Muscle of leg (tissue), 11 donors: ENCODE measurements around the gene PRR20G. TPM values are rescaled to one million over a fixed set of nuclear protein-coding genes. Genes with fewer than 3 reads are reported as not detected.

Experiments
- DNase-seq: peaks from one replicate; pipeline ENCODE4 v3.0.0; 2013
- H3K27ac ChIP-seq: one replicate; pipeline ENCODE4 v1.5.1; 2013; ENCODE audit warnings: mild to moderate bottlenecking, low read length, control low read depth
- H3K27me3 ChIP-seq: one replicate; pipeline ENCODE4 v1.6.1; 2013; ENCODE audit warnings: low read length; ENCODE audit not compliant: control insufficient read depth, insufficient read depth
- H3K36me3 ChIP-seq: one replicate; pipeline ENCODE4 v1.6.1; 2013; ENCODE audit warnings: low read length; ENCODE audit not compliant: control insufficient read depth, insufficient read depth
- H3K4me1 ChIP-seq: one replicate; pipeline ENCODE4 v1.6.1; 2013; ENCODE audit warnings: low read length; ENCODE audit not compliant: control insufficient read depth, insufficient read depth
- H3K4me3 ChIP-seq: one replicate; pipeline ENCODE4 v1.5.1; 2013; ENCODE audit warnings: low read length, control low read depth
- H3K9me3 ChIP-seq: replicated peaks from 2 replicates; pipeline ENCODE4 v1.6.1; 2013; ENCODE audit warnings: low read depth, low read length; ENCODE audit not compliant: control insufficient read depth
- WGBS: methylation state at CpG from one replicate; pipeline ENCODE4 v1.1.5; 2013; ENCODE audit warnings: missing lambda C conversion rate; ENCODE audit not compliant: insufficient coverage; 5-methylcytosine and 5-hydroxymethylcytosine counted together
- polyA plus RNA-seq, 8 donors: library from polyadenylated mRNA; unstranded; fragments of 120-200 nt; gene quantifications; one replicate each; pipeline versions ENCODE4 v1.2.1 to v1.2.3, GENCODE V29; 2013; ENCODE audit warnings: inconsistent platforms in 1 of 8, low replicate concordance in 1 of 8; ENCODE audit not compliant: insufficient read length in 8 of 8, insufficient read depth in 1 of 8
- total RNA-seq: library from RNA; stranded (reverse); fragments of 120-200 nt; gene quantifications from one replicate; pipeline ENCODE4 v1.2.4, GENCODE V29; 2013

The PRR20G gene
- total and polyA plus RNA-seq, 9 donors: not detected

GRCh38 chr3:127257351-127257750 is 30.5 kb downstream of the PRR20G start:
- Histone ChIP-seq H3K4me3 (no peak overlapping the region), H3K27me3 (peaks cover 2% of the 10 kb centered on the region), H3K27ac (no peak overlapping the region), H3K4me1 (peaks cover 2% of the 10 kb centered on the region), H3K36me3 (no peaks in the 10 kb centered on the region), H3K9me3 (no peaks in the 10 kb centered on the region)
- WGBS: 83% methylated on average over 5 of the region's 5 CpGs
- no peak for DNase-seq

- 79% methylated on average over 10 of the region's 10 CpGs for WGBS
- H3K4me1 ChIP-seq: peaks cover 6% of the 10 kb centered on the region
Observed at GRCh38 chr3:127256733-127257271, 31.0 kb downstream of the PRR20G start.

GRCh38 chr3:127256138-127256537 is 31.7 kb downstream of the PRR20G start:
- Histone ChIP-seq H3K36me3 (no peaks in the 10 kb centered on the region), H3K9me3 (no peaks in the 10 kb centered on the region), H3K27ac (no peak overlapping the region), H3K4me1 (peaks cover 6% of the 10 kb centered on the region), H3K4me3 (no peak overlapping the region), H3K27me3 (peaks cover 2% of the 10 kb centered on the region)
- 50% methylated on average over 1 of the region's 5 CpGs for WGBS
- no peak for DNase-seq

More at GRCh38 chr3:127256733-127257271, 31.0 kb downstream of the PRR20G start:
- no peaks in the 10 kb centered on the region for H3K36me3 ChIP-seq
- no peak overlapping the region for H3K27ac ChIP-seq
- peaks cover 2% of the 10 kb centered on the region for H3K27me3 ChIP-seq
- no peak overlapping the region for H3K4me3 ChIP-seq
- no peaks in the 10 kb centered on the region for H3K9me3 ChIP-seq
- no peak for DNase-seq

GRCh38 chr3:127255516-127255915 is 32.3 kb downstream of the PRR20G start:
- peaks cover 6% of the 10 kb centered on the region for H3K4me1 ChIP-seq

GRCh38 chr3:127254730-127255129 is 33.1 kb downstream of the PRR20G start:
- Histone ChIP-seq H3K36me3 (no peaks in the 10 kb centered on the region), H3K27ac (no peak overlapping the region), H3K4me3 (no peak overlapping the region), H3K4me1 (peaks cover 6% of the 10 kb centered on the region), H3K27me3 (peaks cover 2% of the 10 kb centered on the region), H3K9me3 (no peaks in the 10 kb centered on the region)
- peak; percentile 24 for DNase-seq
- WGBS: 65% methylated on average over 6 of the region's 9 CpGs

More at GRCh38 chr3:127255516-127255915, 32.3 kb downstream of the PRR20G start:
- H3K27me3 ChIP-seq: peaks cover 2% of the 10 kb centered on the region
- no peak overlapping the region for H3K4me3 ChIP-seq
- no peaks in the 10 kb centered on the region for H3K36me3 ChIP-seq
- H3K27ac ChIP-seq: no peak overlapping the region
- WGBS: 58% methylated on average over 4 of the region's 4 CpGs
- no peaks in the 10 kb centered on the region for H3K9me3 ChIP-seq
- DNase-seq: no peak

GRCh38 chr3:127254033-127254644 is 33.7 kb downstream of the PRR20G start:
- DNase-seq: no peak
- WGBS: 50% methylated on average over 4 of the region's 10 CpGs
- no peak overlapping the region for H3K4me3 ChIP-seq

GRCh38 chr3:127253491-127253890 is 34.4 kb downstream of the PRR20G start:
- WGBS: 81% methylated on average over 7 of the region's 7 CpGs
- Histone ChIP-seq H3K27me3 (peaks cover 2% of the 10 kb centered on the region), H3K4me1 (peaks cover 6% of the 10 kb centered on the region), H3K4me3 (no peak overlapping the region), H3K36me3 (no peaks in the 10 kb centered on the region), H3K9me3 (no peaks in the 10 kb centered on the region), H3K27ac (no peak overlapping the region)
- DNase-seq: no peak

More at GRCh38 chr3:127254033-127254644, 33.7 kb downstream of the PRR20G start:
- Histone ChIP-seq H3K36me3 (no peaks in the 10 kb centered on the region), H3K27me3 (peaks cover 2% of the 10 kb centered on the region), H3K27ac (no peak overlapping the region), H3K4me1 (peaks cover 6% of the 10 kb centered on the region), H3K9me3 (no peaks in the 10 kb centered on the region)

- H3K4me3 ChIP-seq: no peak overlapping the region
- H3K36me3 ChIP-seq: no peaks in the 10 kb centered on the region
- peaks cover 3% of the 10 kb centered on the region for H3K9me3 ChIP-seq
- no peak overlapping the region for H3K27ac ChIP-seq
- DNase-seq: no peak
- peaks cover 6% of the 10 kb centered on the region for H3K4me1 ChIP-seq
- WGBS: 17% methylated on average over 1 of the region's 2 CpGs
- H3K27me3 ChIP-seq: peaks cover 2% of the 10 kb centered on the region
Observed at GRCh38 chr3:127252446-127252845, 35.4 kb downstream of the PRR20G start.

- no peaks in the 10 kb centered on the region for H3K27me3 ChIP-seq
- peaks cover 6% of the 10 kb centered on the region for H3K4me1 ChIP-seq
- H3K36me3 ChIP-seq: no peaks in the 10 kb centered on the region
- WGBS: no CpG with 5 or more reads among the region's 1 CpG
- H3K4me3 ChIP-seq: no peak overlapping the region
- peaks cover 3% of the 10 kb centered on the region for H3K9me3 ChIP-seq
- H3K27ac ChIP-seq: no peak overlapping the region
- no peak for DNase-seq
Observed at GRCh38 chr3:127250032-127250431, 37.8 kb downstream of the PRR20G start.

GRCh38 chr3:127247292-127247691 is 40.6 kb downstream of the PRR20G start:
- Histone ChIP-seq H3K9me3 (peaks cover 3% of the 10 kb centered on the region), H3K36me3 (no peaks in the 10 kb centered on the region), H3K4me3 (no peak overlapping the region), H3K27ac (no peak overlapping the region), H3K4me1 (peaks cover 3% of the 10 kb centered on the region), H3K27me3 (no peaks in the 10 kb centered on the region)
- no CpG with 5 or more reads among the region's 1 CpG for WGBS
- DNase-seq: no peak
